SK-N-MC (cell line): ENCODE results near the gene CFI.

Source experiments
- DNase-seq: peaks from one replicate; pipeline ENCODE4 v3.0.0-alpha.2; 2011; ENCODE audit warnings: low read depth, low spot score
- H3K27ac ChIP-seq: fragments of 200-600 bp; sonication (generic); 2 replicates; pipeline ENCODE4 v1.5.1; 2016; ENCODE audit warnings: mixed run types
- H3K36me3 ChIP-seq: fragments of 200-600 bp; sonication (generic); 2 replicates; pipeline ENCODE4 v1.6.1; 2017; ENCODE audit warnings: antibody characterized with exemption, low read length, mixed read lengths; ENCODE audit not compliant: insufficient read depth
- H3K4me3 ChIP-seq: fragments of 200-600 bp; sonication (generic); 2 replicates; pipeline ENCODE4 v1.5.1; 2016
- H3K9ac ChIP-seq: fragments of 200-600 bp; sonication (generic); 2 replicates; pipeline ENCODE4 v1.8.0; 2017; ENCODE audit warnings: mixed run types, mixed read lengths; ENCODE audit not compliant: insufficient read length
- H3K9me3 ChIP-seq: fragments of 200-600 bp; sonication (generic); 2 replicates; pipeline ENCODE4 v1.6.1; 2017; ENCODE audit warnings: low read depth, mild to moderate bottlenecking, antibody characterized with exemption, low read length, moderate library complexity, mixed read lengths
- EZH2 ChIP-seq: fragments of 200-600 bp; sonication (generic); IDR thresholded peaks from one replicate; pipeline ENCODE4 v1.6.1; 2017; ENCODE audit warnings: antibody characterized with exemption
- FOXP2 ChIP-seq: optimal IDR thresholded peaks from 2 replicates; pipeline ENCODE3; 2011; ENCODE audit warnings: mild to moderate bottlenecking, moderate library complexity; ENCODE audit not compliant: insufficient read depth; ENCODE audit errors: extremely low read length, control extremely low read depth
- POLR2AphosphoS5 ChIP-seq: IDR thresholded peaks from 2 replicates; pipeline ENCODE4 v1.6.1; 2012; ENCODE audit warnings: mild to moderate bottlenecking, low read depth, low read length, borderline replicate concordance

The CFI gene

DNA sequence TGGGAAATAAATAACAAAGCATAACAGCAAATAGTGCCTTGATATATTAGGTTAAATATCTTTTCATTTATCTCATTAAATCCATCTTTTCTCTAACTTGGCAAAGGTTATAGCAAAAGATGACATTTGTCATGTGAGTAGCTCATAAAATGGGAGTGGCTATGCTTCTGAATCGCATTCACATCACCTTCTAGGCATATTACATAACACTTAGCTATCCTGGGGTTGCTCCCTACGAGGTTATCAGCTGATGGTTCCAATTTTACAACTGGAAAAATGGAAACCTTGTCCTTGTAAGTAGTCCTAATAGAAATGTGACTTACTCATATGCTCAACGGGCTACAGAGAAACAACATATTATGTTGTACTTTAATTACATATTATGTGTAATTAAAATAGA, 88.3 kb downstream of the CFI start:
- TF ChIP-seq EZH2: no peak
- no peak for TF ChIP-seq FOXP2
- TF ChIP-seq POLR2AphosphoS5: no peak
- no peak overlapping the region for H3K9ac ChIP-seq
- peaks cover 38% of the 10 kb centered on the region for H3K36me3 ChIP-seq
- H3K9me3 ChIP-seq: no peaks in the 10 kb centered on the region
- no peak for DNase-seq
- 0 out of 2 replicates have a peak overlapping the region, but pooled peaks have one; percentile 11 for H3K4me3 ChIP-seq
- H3K27ac ChIP-seq: no peak overlapping the region

DNA sequence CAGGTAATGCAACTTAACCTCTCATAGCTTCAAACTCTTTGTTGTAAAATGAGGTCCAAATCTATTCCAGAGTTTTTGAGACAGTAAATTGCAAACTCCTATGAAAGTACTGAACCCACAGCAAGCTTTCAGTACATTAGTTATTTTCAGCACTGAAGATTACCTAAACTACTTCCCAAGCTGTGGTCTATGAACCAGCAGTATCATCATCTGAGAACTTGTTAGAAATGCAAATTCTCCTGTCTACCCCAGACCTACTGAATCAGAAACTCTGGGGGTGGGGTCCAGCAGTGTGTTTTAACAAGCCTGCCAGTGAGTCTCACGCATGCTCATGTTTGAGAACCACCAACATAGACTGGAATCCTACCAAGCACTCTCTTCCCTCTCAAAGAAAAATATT, 92.8 kb downstream of the CFI start:
- no peak overlapping the region for H3K4me3 ChIP-seq
- H3K36me3 ChIP-seq: peaks cover 13% of the 10 kb centered on the region
- DNase-seq: no peak
- H3K27ac ChIP-seq: no peak overlapping the region
- H3K9me3 ChIP-seq: no peaks in the 10 kb centered on the region
- no peak overlapping the region for H3K9ac ChIP-seq
- no peak for TF ChIP-seq POLR2AphosphoS5
- no peak for TF ChIP-seq EZH2
- TF ChIP-seq FOXP2: no peak

DNA sequence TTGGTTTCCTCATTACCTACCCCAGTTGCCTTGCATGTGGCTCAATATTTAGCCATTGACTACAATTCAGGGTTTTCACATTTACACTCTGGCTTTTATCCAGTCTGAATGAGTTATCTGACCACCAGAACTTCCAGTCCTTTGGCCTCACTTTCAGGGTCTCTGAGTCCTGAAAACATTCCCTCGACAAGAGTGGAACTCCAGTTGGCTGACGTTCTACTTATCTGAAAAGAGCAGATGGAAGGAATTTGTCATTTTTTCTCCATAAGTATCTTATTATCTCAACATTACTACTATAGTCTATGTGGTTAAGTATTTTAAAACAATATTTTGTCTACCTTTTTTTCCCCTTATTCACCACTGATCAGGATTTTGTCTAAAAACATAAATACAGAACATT, 93.4 kb downstream of the CFI start:
- H3K9me3 ChIP-seq: no peaks in the 10 kb centered on the region
- TF ChIP-seq FOXP2 (no peak), POLR2AphosphoS5 (no peak), EZH2 (no peak)
- H3K36me3 ChIP-seq: peaks cover 10% of the 10 kb centered on the region
- no peak overlapping the region for H3K9ac ChIP-seq
- DNase-seq: no peak
- no peak overlapping the region for H3K27ac ChIP-seq
- no peak overlapping the region for H3K4me3 ChIP-seq

DNA sequence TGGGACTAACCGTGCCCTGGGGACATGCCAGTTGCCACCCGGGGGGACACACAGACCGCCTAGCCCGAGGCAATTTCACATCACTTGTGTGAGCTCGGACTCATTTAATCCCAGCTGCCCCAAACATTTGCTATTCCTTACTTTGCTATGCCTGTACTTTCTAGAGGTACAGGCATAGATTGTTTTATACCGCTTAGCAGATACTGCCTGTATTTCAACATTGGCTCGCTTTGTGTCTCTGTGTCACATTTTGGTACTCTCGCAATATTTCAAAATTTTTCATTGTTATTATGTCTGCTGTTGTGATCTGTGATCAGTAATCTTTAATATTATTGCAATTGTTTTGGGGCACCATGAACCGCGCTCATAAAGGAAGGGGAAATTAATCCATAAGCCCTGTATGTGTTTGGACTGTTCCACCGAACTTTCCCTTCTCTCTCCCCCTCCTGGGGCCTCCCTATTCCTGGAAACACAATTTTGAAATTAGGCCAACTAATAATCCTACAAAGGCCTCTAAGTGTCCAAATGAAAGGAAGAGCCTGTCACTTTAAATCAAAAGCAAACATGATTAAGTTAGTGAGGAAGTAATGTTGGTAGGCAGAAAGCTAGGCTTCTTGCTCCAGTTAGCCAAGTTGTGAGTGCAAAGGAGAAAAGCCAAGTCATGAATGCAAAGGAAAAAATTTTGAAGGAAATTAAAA, 98.0 kb downstream of the CFI start:
- DNase-seq: no peak
- no peak for TF ChIP-seq EZH2
- no peak for TF ChIP-seq FOXP2
- 0 out of 2 replicates have a peak, but pooled peaks have one; percentile 2 for TF ChIP-seq POLR2AphosphoS5
- peak overlapping the region; percentile 88 for H3K9ac ChIP-seq
- no peaks in the 10 kb centered on the region for H3K9me3 ChIP-seq
- H3K36me3 ChIP-seq: no peaks in the 10 kb centered on the region; the same call in 1 of the 2 replicates
- peak overlapping the region; percentile 91 for H3K4me3 ChIP-seq
- peak overlapping the region; percentile 55; the same call in 1 of the 2 replicates for H3K27ac ChIP-seq

DNA sequence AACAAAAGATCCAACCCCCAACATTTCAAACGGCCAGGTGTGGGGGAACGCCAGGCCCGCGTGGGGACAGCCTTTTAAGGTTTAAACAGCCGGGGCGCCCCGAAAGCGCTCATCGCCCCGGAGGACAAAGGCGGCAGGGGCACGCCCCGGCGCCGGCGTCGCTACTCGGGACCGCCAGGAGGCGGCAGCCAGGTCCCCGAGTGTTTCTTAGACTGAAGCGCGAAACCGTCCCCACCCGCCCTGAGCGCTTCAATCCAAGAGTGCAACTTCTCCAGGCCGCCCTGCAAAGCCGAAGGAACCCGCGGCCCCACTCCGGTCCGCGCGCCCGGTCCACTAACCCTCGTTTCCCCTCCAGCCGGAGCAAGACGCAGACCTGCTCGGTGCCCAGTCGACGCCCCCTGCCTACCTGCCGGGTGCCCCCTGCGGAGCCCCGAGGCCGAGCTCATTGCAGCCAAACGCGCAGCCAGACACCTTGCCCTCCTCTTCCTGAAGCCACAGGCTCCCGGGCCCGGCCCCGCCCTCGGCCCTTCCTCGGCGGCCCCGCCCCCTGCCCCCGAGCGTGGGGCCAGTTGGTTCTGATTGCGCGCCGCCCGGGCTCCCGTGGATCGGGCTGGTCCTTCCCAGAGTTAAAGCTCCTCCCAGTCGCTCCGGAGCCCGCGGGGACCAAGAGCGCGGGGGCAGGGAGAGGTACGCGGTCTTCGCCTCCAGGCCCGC, 98.7 kb downstream of the CFI start, which contains the start of gene CASP6:
CASP6 (minus strand) TSS at position 496 of the 714 bp plus-strand sequence; CDS start at position 446, 50 bp downstream.
- DNase-seq: no peak
- H3K27ac ChIP-seq: peak within 1 kb of the TSS; percentile 55; the same call in 1 of the 2 replicates
- H3K9me3 ChIP-seq: no peaks in the 10 kb centered on the region
- H3K9ac ChIP-seq: peak within 1 kb of the TSS; percentile 88
- TF ChIP-seq FOXP2 (no peak), POLR2AphosphoS5 (peak; percentile 69), EZH2 (no peak)
- peak within 1 kb of the TSS; percentile 91 for H3K4me3 ChIP-seq
- no peaks in the 10 kb centered on the region; the same call in 1 of the 2 replicates for H3K36me3 ChIP-seq

DNA sequence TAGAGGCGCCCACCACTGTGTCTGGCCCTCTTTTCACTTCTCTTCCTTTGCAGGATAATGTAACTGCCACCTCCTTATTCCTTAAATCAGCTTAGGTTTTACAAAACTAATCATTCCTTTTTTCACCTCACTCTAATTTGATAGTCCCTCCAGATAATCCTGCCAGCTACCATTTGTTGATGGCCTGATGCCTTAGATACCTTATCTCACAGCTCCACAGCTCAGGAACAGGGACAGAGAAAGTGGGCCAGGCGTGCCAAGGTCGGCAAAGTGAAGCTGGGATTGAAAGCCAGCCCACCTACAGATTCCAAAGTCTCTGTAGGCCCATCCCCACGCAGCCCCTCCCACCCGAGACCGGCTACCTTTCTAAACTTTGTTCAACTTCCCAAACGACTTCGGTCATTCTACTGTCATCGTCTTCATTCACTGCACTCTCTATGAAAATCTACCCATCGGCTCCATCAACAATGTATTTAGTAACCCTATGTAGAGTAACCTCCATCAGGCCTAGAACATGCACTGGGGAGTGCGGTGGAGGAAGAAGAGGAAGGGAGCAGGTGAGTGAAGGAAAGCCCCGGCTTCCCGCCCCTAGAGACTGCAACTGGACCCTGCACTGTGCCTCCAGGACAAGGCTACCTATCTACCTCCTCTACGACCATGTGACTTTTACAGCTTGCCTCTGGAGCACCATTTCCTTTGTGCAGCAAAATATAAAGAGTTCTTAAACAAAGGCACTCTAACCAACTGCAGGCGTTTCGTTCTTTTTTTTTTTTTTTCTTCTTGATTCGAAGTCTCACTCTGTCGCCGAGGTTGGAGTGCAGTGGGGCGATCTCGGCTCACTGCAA, 100.0 kb downstream of the CFI start:
- peak overlapping the region; percentile 91 for H3K4me3 ChIP-seq
- TF ChIP-seq EZH2: no peak
- no peak for TF ChIP-seq FOXP2
- TF ChIP-seq POLR2AphosphoS5: no peak
- peak overlapping the region; percentile 88 for H3K9ac ChIP-seq
- no peak overlapping the region for H3K27ac ChIP-seq
- peaks cover 8% of the 10 kb centered on the region for H3K36me3 ChIP-seq
- no peak for DNase-seq
- no peaks in the 10 kb centered on the region for H3K9me3 ChIP-seq

DNA sequence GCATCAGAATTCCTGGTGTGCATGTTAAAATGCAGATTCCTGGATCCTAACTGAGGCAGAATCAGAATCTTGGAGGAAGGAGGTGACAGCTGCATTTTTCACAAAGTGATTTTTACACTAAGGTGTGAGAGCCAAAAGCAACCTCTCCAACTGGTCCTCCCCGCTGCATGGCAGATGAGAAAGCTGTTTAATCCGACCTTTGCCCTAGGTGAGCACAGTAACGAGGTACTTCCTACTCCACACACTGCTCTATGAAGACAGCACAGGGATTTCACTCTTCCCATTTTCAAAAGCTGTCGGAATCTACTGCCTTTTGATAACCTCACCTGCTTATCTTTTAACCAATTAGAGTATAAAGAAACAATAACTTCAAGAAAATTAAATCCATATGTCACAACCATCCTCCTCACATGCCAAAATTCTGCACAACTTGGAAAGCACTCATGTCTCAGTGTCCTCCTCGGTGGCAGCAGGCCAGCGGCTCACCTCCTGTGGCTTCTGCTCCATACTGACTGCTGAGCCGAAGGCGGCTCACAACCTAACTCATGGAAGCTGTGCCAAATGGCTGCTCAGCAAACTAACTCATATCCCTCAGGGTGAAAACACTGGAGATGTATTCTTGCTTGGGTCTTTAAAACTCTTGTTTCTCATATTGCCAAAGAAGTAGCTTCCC, 102.1 kb downstream of the CFI start:
- DNase-seq: no peak
- peak overlapping the region; percentile 9; the same call in 1 of the 2 replicates for H3K4me3 ChIP-seq
- TF ChIP-seq POLR2AphosphoS5 (no peak), EZH2 (no peak), FOXP2 (peak; percentile 21)
- no peak overlapping the region for H3K9ac ChIP-seq
- no peaks in the 10 kb centered on the region for H3K9me3 ChIP-seq
- peaks cover 8% of the 10 kb centered on the region for H3K36me3 ChIP-seq
- H3K27ac ChIP-seq: no peak overlapping the region
